LHCN-M2 (cell line): ENCODE measurements around the gene RPUSD3. TPM values are rescaled to one million over a fixed set of nuclear protein-coding genes. Genes with fewer than 3 reads are reported as not detected.

Experiments
- DNase-seq: peaks from one replicate; pipeline ENCODE4 v3.0.0-alpha.2; 2012; ENCODE audit warnings: low read depth
- total RNA-seq: library from RNA; depleted of rRNA; stranded (reverse); fragments of >200 nt; gene quantifications from 2 replicates; pipeline ENCODE4 v1.2.3, GENCODE V29; 2014; rRNA removed

Gene RPUSD3
- total RNA-seq, 1 experiment from 2014 or later, result 48.0 TPM

DNA sequence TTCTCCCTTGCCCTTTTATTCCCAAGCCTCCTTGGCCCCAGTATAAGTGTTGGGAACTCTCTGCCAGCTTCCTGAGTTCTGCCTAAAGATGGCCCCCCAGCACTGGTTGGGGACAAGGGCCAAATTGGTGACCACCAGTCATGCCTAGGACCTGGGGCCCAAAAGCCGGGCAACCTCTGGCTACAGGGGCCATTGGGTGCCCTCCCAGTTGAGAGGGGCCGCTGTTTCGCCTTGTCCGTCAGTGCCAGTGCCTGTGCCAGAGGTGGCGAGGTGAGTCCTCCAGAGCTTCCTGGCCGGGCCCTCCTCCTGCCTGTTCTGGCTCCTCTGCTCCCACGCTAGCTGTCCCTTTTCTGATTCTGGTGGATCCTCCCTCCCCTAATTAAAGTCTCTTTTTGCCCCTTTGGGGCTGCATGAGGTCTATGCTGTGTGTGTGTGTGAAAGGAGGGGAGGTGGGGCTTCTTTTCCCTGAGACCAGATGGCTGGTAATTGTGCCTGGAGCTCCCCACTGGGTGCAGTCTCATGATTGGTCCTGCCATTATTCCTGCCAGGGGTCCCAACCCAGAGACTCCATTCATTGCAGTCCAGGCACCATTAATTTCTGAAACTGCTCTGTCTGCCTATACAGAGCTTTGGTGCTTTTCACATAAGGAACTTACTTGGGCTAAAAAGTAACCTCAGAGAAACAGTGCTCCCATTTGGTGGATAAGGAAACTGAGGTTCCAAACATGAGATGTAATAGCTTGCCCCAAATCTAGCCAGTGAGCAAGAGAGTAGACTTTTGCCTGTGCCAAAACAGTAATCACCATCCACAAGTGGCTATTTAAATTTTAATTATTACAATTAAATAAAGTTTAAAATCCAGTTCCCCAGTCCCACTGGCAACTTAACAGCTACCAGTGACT lies 36.9 kb downstream of the RPUSD3 start:
- no peak for DNase-seq

DNA sequence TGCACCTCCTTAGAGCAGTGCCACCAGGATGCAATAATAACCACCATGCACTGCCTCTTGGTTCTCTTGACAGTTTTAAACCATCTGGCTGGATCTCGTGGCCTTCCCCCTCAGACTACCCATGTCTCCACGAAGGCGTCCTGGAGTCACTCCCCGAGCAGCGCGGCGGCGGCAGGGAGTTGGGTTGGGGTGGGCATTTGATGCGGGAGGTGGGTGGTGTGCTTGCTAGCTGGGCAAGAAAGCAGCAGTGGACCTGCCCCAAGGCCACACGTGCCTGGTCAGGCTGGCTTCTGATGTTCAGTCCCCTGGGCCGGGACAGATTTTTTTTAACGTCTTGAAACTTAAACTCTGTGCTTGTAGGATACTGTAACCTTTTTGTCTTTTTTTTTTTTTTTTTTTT lies 37.7 kb downstream of the RPUSD3 start:
- no peak for DNase-seq

DNA sequence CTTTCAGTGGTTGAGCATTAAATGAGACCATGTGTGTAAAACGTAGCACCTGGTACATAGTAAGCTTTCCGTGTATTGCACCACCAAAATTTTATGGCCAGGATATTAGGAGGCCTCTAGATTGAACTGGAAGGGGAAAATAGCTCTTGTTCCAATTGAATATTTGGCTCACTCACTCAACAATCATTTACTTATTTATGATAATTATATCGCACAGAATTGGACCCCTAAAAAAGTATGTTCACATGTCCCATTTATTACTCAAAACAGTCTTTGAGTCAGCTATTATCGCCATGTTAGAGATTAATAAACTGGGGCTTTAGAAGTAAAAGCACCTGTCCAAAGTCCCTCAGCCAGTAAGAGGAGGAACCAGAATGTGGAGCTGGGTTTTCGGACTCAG lies 38.8 kb downstream of the RPUSD3 start:
- DNase-seq, result no peak

DNA sequence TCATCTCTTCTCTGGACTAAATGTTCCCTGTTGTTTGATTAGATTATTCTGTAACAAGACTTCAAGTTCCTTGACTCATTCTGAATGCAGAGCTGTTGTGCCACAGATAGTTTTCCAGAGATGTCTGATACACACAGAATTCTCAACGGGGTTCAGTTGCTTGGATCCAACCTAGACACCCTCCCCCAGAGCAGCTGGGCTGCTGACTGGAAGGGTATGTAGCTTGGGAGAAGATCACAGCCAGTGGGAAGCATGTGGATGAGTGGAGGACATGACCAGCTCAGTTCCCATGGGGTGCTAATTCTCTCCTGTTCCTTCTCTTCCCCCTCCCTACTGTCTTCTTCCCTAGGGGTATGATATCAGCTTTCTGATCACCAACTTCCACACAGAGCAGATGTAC lies 40.3 kb downstream of the RPUSD3 start:
- peak; percentile 13 for DNase-seq

DNA sequence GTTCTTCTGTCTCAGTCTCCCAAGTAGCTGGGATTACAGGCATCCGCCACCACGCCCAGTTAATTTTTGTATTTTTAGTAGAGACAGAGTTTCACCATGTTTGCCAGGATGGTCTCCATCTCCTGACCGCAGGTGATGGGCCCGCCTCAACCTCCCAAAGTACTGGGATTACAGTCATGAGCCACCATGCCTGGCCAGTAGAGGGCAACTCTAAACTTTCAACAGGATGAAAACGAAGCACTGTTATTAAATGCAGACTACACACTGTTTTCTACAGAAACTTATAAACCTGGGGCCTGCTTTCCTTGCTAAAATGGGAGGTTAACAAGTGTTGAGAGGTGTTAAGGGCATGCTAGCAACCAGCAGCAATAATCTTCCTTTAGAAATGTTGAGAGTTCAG lies 43.3 kb downstream of the RPUSD3 start:
- no peak for DNase-seq

DNA sequence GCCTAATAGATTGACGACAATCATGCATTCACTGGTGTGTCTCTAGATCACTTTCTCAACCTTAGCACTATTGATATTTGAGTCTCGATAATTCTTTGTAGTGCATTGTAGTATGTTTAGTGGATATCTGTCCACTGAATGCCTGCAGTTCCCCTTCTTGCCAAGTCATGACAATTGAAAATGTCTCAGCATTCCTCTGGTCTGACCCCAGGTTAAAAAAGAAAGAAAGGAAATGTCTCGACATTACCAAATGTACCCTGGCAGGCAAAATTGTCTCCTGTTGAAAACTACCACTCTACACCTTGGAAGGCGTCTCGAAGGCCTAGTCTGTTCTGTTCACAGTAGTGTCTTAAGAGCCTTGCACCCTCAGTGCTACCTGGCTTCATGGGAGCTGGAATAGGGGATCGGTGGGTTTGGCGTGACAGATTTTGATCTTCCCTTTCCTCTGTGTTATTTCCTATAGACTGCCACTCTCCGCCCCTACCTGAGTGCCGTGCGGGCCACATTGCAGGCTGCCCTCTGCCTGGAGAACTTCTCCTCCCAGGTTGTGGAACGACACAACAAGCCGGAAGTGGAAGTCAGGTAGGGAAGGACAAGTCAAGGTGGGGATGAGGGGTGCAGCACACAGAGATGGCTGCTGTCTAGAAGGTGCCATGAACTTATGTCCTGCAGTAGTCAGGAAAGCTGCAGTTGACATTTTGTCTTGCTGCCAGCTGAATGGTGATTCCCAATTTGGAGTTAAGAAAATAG lies 46.4 kb downstream of the RPUSD3 start:
- no peak for DNase-seq

DNA sequence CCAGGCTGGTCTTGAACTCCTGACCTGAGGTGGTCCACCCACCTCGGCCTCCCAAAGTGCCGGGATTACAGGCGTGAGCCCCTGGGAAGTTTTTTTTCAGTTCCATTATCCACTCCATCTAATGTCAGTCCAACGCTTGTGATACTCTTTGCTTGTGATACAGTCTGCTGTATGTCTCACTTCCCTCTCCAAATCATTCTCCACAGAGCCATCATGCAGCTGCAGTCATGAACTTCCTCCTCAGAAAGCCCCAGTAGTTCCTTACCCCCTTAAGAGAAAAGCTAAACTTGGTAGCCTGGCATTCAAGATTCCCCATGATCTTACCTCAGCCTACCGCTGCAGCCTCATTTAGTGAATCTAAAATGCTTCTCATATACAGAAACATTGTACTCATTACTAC lies 48.6 kb downstream of the RPUSD3 start:
- no peak for DNase-seq

DNA sequence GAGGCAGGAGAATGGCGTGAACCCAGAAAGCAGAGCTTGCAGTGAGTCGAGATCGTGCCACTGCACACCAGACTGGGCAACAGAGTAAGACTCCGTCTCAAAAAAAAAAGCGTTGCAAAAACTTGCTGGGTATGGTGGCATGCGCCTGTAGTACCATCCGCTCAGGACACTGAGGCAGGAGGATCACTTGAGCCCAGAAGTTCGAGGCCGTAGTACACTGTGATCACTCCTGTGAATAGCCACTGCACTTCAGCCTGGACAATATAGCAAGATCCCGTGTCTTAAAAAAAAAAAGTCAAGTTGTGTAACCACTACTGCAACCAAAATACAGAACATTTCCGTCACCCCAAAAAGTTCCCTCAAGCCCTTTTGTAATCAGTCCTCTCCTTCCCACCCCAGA lies 49.4 kb downstream of the RPUSD3 start:
- DNase-seq, result no peak

DNA sequence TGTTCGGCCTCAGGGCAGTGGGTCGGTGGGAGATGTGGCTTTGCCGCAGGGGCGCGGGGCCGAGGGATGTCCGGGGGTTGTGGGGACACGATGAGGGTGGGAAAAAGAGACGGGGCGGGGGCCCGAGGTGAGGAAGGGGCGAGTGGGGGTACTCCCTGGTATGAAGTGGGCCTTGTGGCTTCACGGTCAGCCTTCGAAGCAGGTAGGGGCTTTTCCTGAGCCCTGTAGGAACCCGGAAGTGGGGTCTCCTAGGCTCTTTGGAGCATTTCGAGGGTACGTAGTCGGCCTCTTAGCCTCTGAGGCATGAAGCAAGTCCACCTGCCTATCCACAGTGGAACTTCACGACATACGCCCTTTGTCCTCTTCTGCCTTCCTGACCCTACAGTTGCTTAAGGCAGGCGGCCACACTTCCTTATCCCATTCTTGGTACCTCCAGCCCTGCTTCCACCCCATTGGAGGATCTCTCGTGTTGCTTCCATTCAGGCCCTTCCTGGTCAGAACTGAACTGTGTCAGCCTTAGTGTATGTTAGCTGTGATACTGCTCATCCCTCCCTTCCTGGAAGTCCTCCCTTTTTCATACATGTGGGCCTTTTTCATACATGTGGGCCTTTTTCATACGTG lies 50.5 kb downstream of the RPUSD3 start:
- peak; percentile 36 for DNase-seq

DNA sequence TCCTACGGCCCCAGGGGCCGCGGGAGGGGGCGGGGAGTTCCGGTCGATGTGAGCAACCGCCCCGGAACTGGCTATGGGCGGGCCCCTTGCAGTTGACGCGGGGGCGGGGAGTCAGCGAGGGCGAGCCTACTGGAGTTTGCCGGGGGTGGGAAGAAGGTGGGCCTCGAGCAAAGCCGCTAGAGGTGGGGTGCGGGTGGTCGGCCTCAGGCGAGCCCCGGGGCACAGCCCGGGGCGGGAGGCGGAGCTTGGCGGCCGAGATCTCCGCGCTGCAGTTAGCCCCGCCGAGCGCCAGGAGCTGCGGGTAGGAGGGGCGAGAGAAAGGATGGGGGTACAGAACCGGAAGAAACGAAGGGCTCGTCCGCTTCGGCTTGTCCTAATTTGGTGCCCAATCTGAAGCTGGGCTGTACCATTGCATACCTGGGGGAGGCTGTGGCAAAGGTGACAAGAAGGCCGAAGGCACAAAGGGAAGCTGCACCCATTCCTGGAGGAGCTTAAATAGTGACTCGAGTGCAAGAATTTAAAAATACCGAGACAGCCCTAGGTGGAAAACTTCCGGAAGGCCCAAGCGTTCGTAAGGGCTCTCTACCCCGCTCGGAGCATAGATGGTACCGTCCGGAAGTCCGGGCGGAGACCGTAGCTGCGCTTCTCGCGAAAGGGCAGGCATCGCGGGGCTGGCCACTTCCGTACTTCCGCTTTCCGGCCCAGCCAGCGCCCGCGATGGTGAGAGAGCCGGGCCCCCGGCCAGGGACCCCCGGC lies 51.2 kb downstream of the RPUSD3 start, which contains the start of the genes ARPC4 and TADA3:
TSS of gene ARPC4 (plus strand) at position 678 of the 756 bp plus-strand sequence. CDS start at position 718, 40 bp downstream.
TSS of gene TADA3 (minus strand) at position 69 of the 756 bp plus-strand sequence. CDS start 1,007 bp downstream, outside the sequence.
- DNase-seq, result peak; percentile 94

DNA sequence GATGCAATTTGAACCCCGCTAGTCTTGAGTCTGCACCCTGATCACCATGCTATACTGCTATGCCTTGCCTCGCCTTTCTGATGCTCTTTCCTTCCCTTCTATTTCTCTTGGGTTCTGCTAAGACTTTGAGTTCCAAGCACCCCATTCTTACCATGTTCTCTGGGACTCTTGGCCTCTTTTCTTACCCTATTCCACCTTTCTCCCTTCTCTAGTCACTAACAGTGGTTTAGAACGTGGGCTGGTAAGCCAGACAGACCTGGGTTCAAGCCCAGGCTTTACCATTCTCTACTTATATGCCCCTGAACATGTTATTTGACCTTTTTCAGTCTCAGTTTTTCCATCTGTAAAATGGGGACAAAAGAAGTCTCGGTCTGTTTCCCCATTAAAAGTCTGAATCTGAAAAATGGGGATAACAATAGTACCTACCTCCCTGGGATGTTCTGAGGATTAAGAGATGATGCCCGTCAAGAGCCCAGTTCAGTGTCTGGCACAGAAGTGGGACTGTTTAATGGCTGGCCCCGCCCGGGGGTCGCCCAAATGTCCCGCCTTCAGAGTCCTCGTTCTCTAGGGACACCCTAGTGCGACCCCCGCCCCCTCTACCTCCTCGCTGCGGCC lies 51.9 kb downstream of the RPUSD3 start:
- no peak for DNase-seq

DNA sequence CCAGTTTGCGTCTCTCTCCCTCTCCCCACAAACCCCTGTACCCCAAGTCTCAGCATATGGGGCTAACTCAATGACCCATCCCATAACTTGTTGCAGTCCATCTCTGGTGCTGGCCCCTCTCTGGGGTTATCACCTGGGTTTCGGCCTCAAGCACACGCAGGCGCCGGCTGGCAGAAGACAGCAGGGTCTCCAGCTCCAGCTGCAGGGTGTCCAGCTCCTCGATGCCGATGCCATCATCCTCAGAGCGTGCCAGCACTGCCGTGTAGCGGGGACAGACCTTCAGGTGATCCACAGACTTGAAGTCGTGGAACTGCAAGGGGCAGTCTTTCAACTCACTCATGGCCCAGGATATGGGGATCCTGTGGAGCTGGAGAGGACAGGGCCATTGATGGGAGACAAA lies 52.7 kb downstream of the RPUSD3 start:
- no peak for DNase-seq

Other genes with a start within 250 kb of the RPUSD3 start
- gene MTMR14, start 194.5 kb downstream of the RPUSD3 start, total RNA-seq, result 30.8 and 31.1 TPM in 2 replicates
- not detected in 2 replicates for gene CPNE9, start 140.2 kb downstream of the RPUSD3 start, total RNA-seq
- 16.9 and 22.2 TPM in 2 replicates for gene BRPF1, start 112.3 kb downstream of the RPUSD3 start, total RNA-seq
- gene OGG1, start 94.1 kb downstream of the RPUSD3 start, total RNA-seq, result 34.6 and 41.6 TPM in 2 replicates
- gene CAMK1, start 74.1 kb downstream of the RPUSD3 start, total RNA-seq, result 27.6 and 31.2 TPM in 2 replicates
- 140 and 147 TPM in 2 replicates for gene TADA3, start 51.5 kb downstream of the RPUSD3 start, total RNA-seq
- gene ARPC4, start 50.9 kb downstream of the RPUSD3 start, total RNA-seq, result 310 and 367 TPM in 2 replicates
- gene TTLL3, start 33.7 kb downstream of the RPUSD3 start, total RNA-seq, result 15.4 and 17.3 TPM in 2 replicates
- not detected in 2 replicates for gene CIDEC, start 36.2 kb upstream of the RPUSD3 start, total RNA-seq
- gene JAGN1, start 46.6 kb upstream of the RPUSD3 start, total RNA-seq, result 54.1 and 56.5 TPM in 2 replicates
- gene IL17RE, start 58.8 kb upstream of the RPUSD3 start, total RNA-seq, result 1.1 and 1.9 TPM in 2 replicates
- gene IL17RC, start 73.1 kb upstream of the RPUSD3 start, total RNA-seq, result 30.1 and 42.3 TPM in 2 replicates
- 9.9 and 10.4 TPM in 2 replicates for gene CRELD1, start 89.8 kb upstream of the RPUSD3 start, total RNA-seq
- 1.4 and 2.5 TPM in 2 replicates for gene PRRT3, start 108.4 kb upstream of the RPUSD3 start, total RNA-seq
- gene EMC3, start 142.8 kb upstream of the RPUSD3 start, total RNA-seq, result 82.7 and 126 TPM in 2 replicates
- 26.3 and 32.9 TPM in 2 replicates for gene FANCD2, start 182.4 kb upstream of the RPUSD3 start, total RNA-seq